Liver (tissue), 9 donors: ENCODE data around the gene MRPL58. TPM values are rescaled to one million over a fixed set of nuclear protein-coding genes. Genes with fewer than 3 reads are reported as not detected.
A peak's percentile ranks its signal among the peaks of the same experiment; 100 is the strongest.

ENCODE experiments used
- DNase-seq: peaks from one replicate; pipeline ENCODE4 v3.0.0-alpha.2; 2017; ENCODE audit warnings: low spot score
- H3K27ac ChIP-seq, 2 donors: one replicate each; pipeline ENCODE4 v1.7.0; 2013; ENCODE audit warnings: inconsistent platforms in 2 of 2, low read length in 2 of 2, control low read depth in 1 of 2, low read depth in 1 of 2, mild to moderate bottlenecking in 1 of 2
- H3K27me3 ChIP-seq, 4 donors: one replicate each; pipeline versions ENCODE4 v1.6.1 to v1.7.0; 2013; ENCODE audit warnings: low read length in 3 of 4, inconsistent platforms in 1 of 4, mild to moderate bottlenecking in 1 of 4, moderate library complexity in 1 of 4; ENCODE audit not compliant: control insufficient read depth in 4 of 4, insufficient read depth in 4 of 4
- H3K36me3 ChIP-seq, 4 donors: one replicate each; pipeline versions ENCODE4 v1.6.1 to v1.7.0; 2013; ENCODE audit warnings: low read length in 3 of 4, mild to moderate bottlenecking in 3 of 4, low read depth in 1 of 4, moderate library complexity in 1 of 4; ENCODE audit not compliant: control insufficient read depth in 4 of 4, insufficient read depth in 3 of 4
- H3K4me1 ChIP-seq, 4 donors: one replicate each; pipeline versions ENCODE4 v1.6.1 to v1.7.0; 2013; ENCODE audit warnings: low read length in 3 of 4, mild to moderate bottlenecking in 3 of 4, moderate library complexity in 1 of 4; ENCODE audit not compliant: control insufficient read depth in 4 of 4, insufficient read depth in 4 of 4
- H3K4me3 ChIP-seq, 3 donors: one replicate each; pipeline versions ENCODE4 v1.6.1 to v1.7.0; 2013; ENCODE audit warnings: low read length in 3 of 3, control low read depth in 1 of 3, low read depth in 1 of 3, mild to moderate bottlenecking in 1 of 3
- H3K9ac ChIP-seq, 2 donors: one replicate each; pipeline ENCODE4 v1.7.0; 2013; ENCODE audit warnings: low read length in 2 of 2, mild to moderate bottlenecking in 2 of 2, moderate library complexity in 2 of 2, control low read depth in 1 of 2, low read depth in 1 of 2
- H3K9me3 ChIP-seq, 4 donors: one replicate each; pipeline versions ENCODE4 v1.6.1 to v1.7.0; 2013; ENCODE audit warnings: low read length in 3 of 4; ENCODE audit not compliant: control insufficient read depth in 4 of 4
- ATF3 ChIP-seq: IDR thresholded peaks from 2 replicates; pipeline ENCODE4 v1.6.1; 2016; ENCODE audit warnings: antibody characterized with exemption
- CTCF ChIP-seq: fragments of 150-350 bp; IDR thresholded peaks from 2 replicates; pipeline ENCODE4 v1.5.1; 2017; ENCODE audit warnings: improper control_type of control experiment, low read depth, low read length; ENCODE audit not compliant: missing input control
- EGR1 ChIP-seq, 2 donors: IDR thresholded peaks; 2 replicates each; pipeline ENCODE4 v1.6.1; 2016 to 2018; ENCODE audit warnings: antibody characterized with exemption in 2 of 2, low read depth in 2 of 2
- FOXA2 ChIP-seq: IDR thresholded peaks from 2 replicates; pipeline ENCODE4 v1.6.1; 2016; ENCODE audit warnings: antibody characterized with exemption
- HNF4G ChIP-seq: IDR thresholded peaks from 2 replicates; pipeline ENCODE4 v1.6.1; 2016; ENCODE audit warnings: antibody characterized with exemption
- JUND ChIP-seq, 2 donors: IDR thresholded peaks; 2 replicates each; pipeline ENCODE4 v1.6.1; 2016; ENCODE audit warnings: antibody characterized with exemption in 2 of 2
- MAX ChIP-seq: IDR thresholded peaks from 2 replicates; pipeline ENCODE4 v1.6.1; 2016; ENCODE audit warnings: antibody characterized with exemption
- NR2F2 ChIP-seq: IDR thresholded peaks from 2 replicates; pipeline ENCODE4 v1.6.1; 2016; ENCODE audit warnings: antibody characterized with exemption
- RAD21 ChIP-seq, 2 donors: IDR thresholded peaks; 2 replicates each; pipeline ENCODE4 v1.6.1; 2016; ENCODE audit warnings: antibody characterized with exemption in 2 of 2, mild to moderate bottlenecking in 2 of 2
- REST ChIP-seq: IDR thresholded peaks from 2 replicates; pipeline ENCODE4 v1.6.1; 2016; ENCODE audit warnings: antibody characterized with exemption, mild to moderate bottlenecking
- RXRA ChIP-seq, 2 donors: IDR thresholded peaks; 2 replicates each; pipeline ENCODE4 v1.6.1; 2017 to 2018; ENCODE audit warnings: antibody characterized with exemption in 2 of 2, mild to moderate bottlenecking in 1 of 2
- SP1 ChIP-seq: IDR thresholded peaks from 2 replicates; pipeline ENCODE4 v1.6.1; 2018; ENCODE audit warnings: antibody characterized with exemption, mild to moderate bottlenecking
- TAF1 ChIP-seq: conservative IDR thresholded peaks from 2 replicates; pipeline ENCODE4 v1.6.1; 2016; ENCODE audit warnings: antibody characterized with exemption, mild to moderate bottlenecking
- YY1 ChIP-seq: IDR thresholded peaks from 2 replicates; pipeline ENCODE4 v1.6.1; 2016; ENCODE audit warnings: antibody characterized with exemption, mild to moderate bottlenecking
- WGBS: extraction: QIAGEN DNeasy Blood & Tissue Kit; methylation state at CpG from one replicate; pipeline ENCODE4 v1.1.7; 2013; 5-methylcytosine and 5-hydroxymethylcytosine counted together
- polyA plus RNA-seq, 2 donors: library from polyadenylated mRNA; stranded (reverse) in 1 of 2; unstranded in 1 of 2; fragments of 200-250 nt in 1 of 2; fragments of >200 nt in 1 of 2; fragmentation: Nextera tagmentation in 1 of 2; extraction: Ambion mirVana in 1 of 2; gene quantifications; one replicate each; pipeline versions ENCODE4 v1.2.1 to v1.2.3, GENCODE V29; 2013 to 2015
- total RNA-seq, 2 donors: library from RNA; depleted of rRNA; stranded (reverse); fragments of >200 nt; gene quantifications; one replicate each; pipeline ENCODE4 v1.2.3, GENCODE V29; 2014
- donor health status: healthy.
- donor health status: healthy.
- donor health status: healthy.
- donor health status: healthy.
- donor health status: healthy.

Gene MRPL58
- total and polyA plus RNA-seq, 4 donors: 20.5 to 47.0 (median 33.4) TPM

GRCh38 chr17:75013092-75013559, 656 bp downstream of the MRPL58 start:
- Histone ChIP-seq H3K9ac (peak overlapping the region; percentile 5 to 75), H3K4me1 (peaks cover 4 to 20% (median 14%) of the 10 kb centered on the region in 4 donors), H3K27ac (peak overlapping the region; percentile 42 to 72), H3K9me3 (no peaks in the 10 kb centered on the region), H3K4me3 (peak overlapping the region; percentile 87 to 91 (median 90)), H3K36me3 (peaks cover 0 to 3% (median 1%) of the 10 kb centered on the region in 4 donors), H3K27me3 (no peaks in the 10 kb centered on the region)
- TF ChIP-seq YY1 (no peak), EGR1 (IDR thresholded peaks at IDR 0.05; ENCODE audit: low read depth in 2 of 2) (no peak), CTCF (no peak), NR2F2 (no peak), TAF1 (no peak)
- WGBS: 1% methylated on average over 10 of the region's 10 CpGs
- DNase-seq: no peak

- TF ChIP-seq REST (no peak), TAF1 (no peak), EGR1 (IDR thresholded peaks at IDR 0.05; ENCODE audit: low read depth in 2 of 2) (no peak), RAD21 (IDR thresholded peaks at IDR 0.05) (no peak), SP1 (no peak), JUND (IDR thresholded peaks at IDR 0.05) (no peak), RXRA (IDR thresholded peaks at IDR 0.05) (no peak), MAX (no peak), NR2F2 (no peak), YY1 (no peak), HNF4G (no peak), FOXA2 (no peak), ATF3 (no peak), CTCF (no peak)
- 94% methylated on average over 5 of the region's 5 CpGs for WGBS
- H3K36me3 ChIP-seq: peaks cover 12 to 35% (median 26%) of the 10 kb centered on the region in 4 donors
- H3K27ac ChIP-seq: no peak overlapping the region
- no peaks in the 10 kb centered on the region for H3K4me1 ChIP-seq
- no peak overlapping the region for H3K4me3 ChIP-seq
- no peaks in the 10 kb centered on the region for H3K27me3 ChIP-seq
- DNase-seq: no peak
- no peaks in the 10 kb centered on the region for H3K9me3 ChIP-seq
- H3K9ac ChIP-seq: no peak overlapping the region
Measured at GRCh38 chr17:75019146-75019545, 6.7 kb downstream of the MRPL58 start.
